Neutrophil (primary cell): ENCODE data around the gene TAF15.

ENCODE experiments used
- H3K27ac ChIP-seq: fragments of 200-600 bp; sonication (generic); 2 replicates; pipeline ENCODE4 v1.5.1; 2016; ENCODE audit warnings: mild to moderate bottlenecking, moderate library complexity
- H3K27me3 ChIP-seq: fragments of 200-600 bp; sonication (generic); 2 replicates; pipeline ENCODE4 v1.6.0; 2016; ENCODE audit warnings: mild to moderate bottlenecking
- H3K36me3 ChIP-seq: fragments of 200-600 bp; sonication (generic); 2 replicates; pipeline ENCODE4 v1.5.1; 2017
- H3K4me1 ChIP-seq, 2 experiments: fragments of 200-600 bp in 1 of 2; sonication (generic) in 1 of 2; 1 replicate in 1 of 2; 2 replicates in 1 of 2; pipeline versions ENCODE4 v1.5.1 to v1.6.1; 2013 to 2016; ENCODE audit warnings: low read depth in 1 of 2, low read length in 1 of 2, mild to moderate bottlenecking in 1 of 2, moderate library complexity in 1 of 2; ENCODE audit not compliant: control insufficient read depth in 1 of 2, insufficient read depth in 1 of 2
- H3K4me3 ChIP-seq, 2 experiments: fragments of 200-600 bp in 1 of 2; sonication (generic) in 1 of 2; 1 replicate in 1 of 2; 2 replicates in 1 of 2; pipeline ENCODE4 v1.5.1; 2013 to 2016; ENCODE audit warnings: low read depth in 1 of 2, low read length in 1 of 2, mild to moderate bottlenecking in 1 of 2, moderate library complexity in 1 of 2
- H3K9me3 ChIP-seq: fragments of 200-600 bp; sonication (generic); 2 replicates; pipeline ENCODE4 v1.5.1; 2016
- TF ChIP-seq, protein P1 (sequence below): fragments of 200-600 bp; sonication (generic); IDR thresholded peaks from 2 replicates; pipeline ENCODE4 v1.5.1; 2016; ENCODE audit warnings: antibody characterized with exemption

Gene TAF15

DNA sequence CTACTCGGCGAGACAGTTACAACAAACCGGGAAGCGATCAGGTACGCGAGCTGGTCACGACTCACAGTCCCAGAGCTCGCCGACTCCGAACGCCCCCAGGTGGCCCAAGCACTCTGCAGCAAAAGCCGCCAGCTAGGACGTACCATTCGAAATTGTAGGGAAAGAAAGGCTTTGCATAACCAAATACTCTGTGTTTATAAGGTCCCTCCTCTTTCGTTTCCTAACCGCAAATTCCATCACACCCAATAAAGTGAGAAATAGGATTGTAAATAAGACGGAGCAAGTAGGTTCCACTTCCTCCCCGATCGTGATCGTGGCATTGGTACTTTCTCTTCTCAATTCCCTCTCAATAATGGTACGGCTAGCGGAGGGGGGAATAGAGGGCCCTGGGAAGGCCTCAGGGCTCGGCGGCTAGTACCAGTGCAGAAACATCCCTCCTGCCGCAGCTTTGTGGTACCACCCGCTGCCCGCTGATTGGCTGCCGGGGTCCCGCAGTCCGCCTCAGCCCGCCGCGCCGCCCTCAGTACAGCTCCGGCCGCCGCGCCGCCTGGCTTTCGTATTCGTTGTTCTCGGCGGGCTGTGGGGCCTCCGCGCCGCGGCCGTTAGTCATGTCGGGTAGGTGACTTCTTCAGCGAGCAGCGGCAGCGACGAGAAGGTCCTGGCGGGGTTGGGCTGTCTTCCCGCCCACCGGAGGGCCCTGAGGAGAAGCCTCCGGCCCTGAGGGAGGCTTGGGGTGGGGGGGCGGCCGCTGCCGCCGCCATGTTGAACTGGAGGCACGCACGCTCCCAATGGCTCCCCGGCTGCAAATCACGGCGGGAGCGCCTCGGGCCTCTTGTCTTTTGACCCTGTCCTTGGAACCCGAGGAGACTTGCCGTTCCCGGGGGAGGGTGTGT, at the start of gene TAF15:
Gene TAF15, plus strand, starts transcription at position 523 of the 893 bp plus-strand sequence. Its CDS starts 86 bp downstream, at position 609.
- TF ChIP-seq, protein P1, sequence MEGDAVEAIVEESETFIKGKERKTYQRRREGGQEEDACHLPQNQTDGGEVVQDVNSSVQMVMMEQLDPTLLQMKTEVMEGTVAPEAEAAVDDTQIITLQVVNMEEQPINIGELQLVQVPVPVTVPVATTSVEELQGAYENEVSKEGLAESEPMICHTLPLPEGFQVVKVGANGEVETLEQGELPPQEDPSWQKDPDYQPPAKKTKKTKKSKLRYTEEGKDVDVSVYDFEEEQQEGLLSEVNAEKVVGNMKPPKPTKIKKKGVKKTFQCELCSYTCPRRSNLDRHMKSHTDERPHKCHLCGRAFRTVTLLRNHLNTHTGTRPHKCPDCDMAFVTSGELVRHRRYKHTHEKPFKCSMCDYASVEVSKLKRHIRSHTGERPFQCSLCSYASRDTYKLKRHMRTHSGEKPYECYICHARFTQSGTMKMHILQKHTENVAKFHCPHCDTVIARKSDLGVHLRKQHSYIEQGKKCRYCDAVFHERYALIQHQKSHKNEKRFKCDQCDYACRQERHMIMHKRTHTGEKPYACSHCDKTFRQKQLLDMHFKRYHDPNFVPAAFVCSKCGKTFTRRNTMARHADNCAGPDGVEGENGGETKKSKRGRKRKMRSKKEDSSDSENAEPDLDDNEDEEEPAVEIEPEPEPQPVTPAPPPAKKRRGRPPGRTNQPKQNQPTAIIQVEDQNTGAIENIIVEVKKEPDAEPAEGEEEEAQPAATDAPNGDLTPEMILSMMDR: peak; percentile 66
- no peaks in the 10 kb centered on the region for H3K36me3 ChIP-seq
- no peaks in the 10 kb centered on the region for H3K9me3 ChIP-seq
- peaks cover 34 to 37% of the 10 kb centered on the region in 2 experiments for H3K4me1 ChIP-seq
- H3K27ac ChIP-seq: peak within 1 kb of the TSS; percentile 94
- H3K4me3 ChIP-seq: peak within 1 kb of the TSS; percentile 65 to 92
- no peaks in the 10 kb centered on the region for H3K27me3 ChIP-seq

DNA sequence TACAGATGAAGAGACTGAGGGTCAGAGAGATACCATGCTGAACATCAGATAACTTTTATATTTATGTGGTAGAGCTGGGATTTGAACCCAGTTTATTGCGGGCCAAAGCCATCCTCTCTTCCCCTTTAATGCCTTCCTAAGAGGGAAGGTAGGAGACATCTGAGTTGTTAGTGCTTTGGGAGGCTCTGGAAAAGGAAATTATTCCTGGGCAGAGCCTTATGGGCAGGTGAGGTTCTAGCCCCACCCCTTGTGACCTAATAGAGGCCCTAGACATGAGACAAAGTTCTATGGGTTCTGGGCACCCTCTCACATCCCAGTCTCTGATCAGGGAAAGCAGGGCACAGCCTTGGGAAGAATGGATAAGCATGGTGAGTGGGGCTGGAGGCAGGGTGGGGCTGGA, 48.7 kb upstream of the TAF15 start, which contains the start of gene C17orf50:
Gene C17orf50, plus strand, starts transcription at position 301 of the 400 bp plus-strand sequence. Its CDS starts 55 bp downstream, at position 356.
- no peak within 1 kb of the TSS for H3K27ac ChIP-seq
- no peaks in the 10 kb centered on the region for H3K36me3 ChIP-seq
- peaks cover 8 to 10% of the 10 kb centered on the region in 2 experiments for H3K4me1 ChIP-seq
- H3K27me3 ChIP-seq: peaks cover 29% of the 10 kb centered on the region
- TF ChIP-seq, protein P1: no peak
- H3K9me3 ChIP-seq: no peaks in the 10 kb centered on the region
- no peak within 1 kb of the TSS for H3K4me3 ChIP-seq

DNA sequence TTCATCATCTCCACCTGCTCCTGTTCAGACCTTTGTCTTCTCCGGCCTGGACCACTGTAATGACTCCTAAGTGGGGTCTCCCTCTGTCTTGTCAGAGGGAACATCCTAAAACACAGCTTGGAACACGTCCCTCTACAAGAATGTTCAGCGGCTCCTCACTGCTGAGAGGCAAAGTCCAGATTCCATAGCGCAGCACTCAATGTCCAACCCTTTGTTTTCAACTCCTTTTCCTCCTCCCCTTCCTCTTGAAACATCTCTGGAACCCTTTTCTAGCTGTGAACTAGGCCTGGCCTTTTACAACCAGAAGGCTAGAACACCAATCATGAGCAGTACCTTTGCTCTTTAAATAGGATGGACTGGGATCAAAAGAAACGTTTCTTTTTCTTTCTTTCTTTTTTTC, 47.7 kb upstream of the TAF15 start:
- peaks cover 8 to 10% of the 10 kb centered on the region in 2 experiments for H3K4me1 ChIP-seq
- H3K27ac ChIP-seq: no peak overlapping the region
- no peaks in the 10 kb centered on the region for H3K36me3 ChIP-seq
- no peaks in the 10 kb centered on the region for H3K9me3 ChIP-seq
- H3K4me3 ChIP-seq: no peak overlapping the region
- H3K27me3 ChIP-seq: peaks cover 39% of the 10 kb centered on the region
- TF ChIP-seq, protein P1: no peak

DNA sequence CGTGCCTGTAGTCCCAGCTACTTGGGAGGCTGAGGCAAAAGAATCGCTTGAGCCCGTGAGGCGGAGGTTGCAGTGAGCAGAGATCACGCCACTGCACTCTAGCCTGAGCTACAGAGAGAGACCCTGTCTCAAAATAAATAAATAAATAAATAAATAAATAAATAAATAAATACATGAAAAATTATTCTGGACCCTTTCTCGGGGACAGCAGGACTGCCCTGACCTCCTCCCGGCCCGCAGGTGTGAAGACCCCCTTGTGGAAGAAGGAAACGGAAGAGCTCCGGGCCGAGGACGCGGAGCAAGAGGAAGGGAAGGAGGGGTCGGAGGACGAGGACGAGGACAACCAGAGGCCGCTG, 45.5 kb upstream of the TAF15 start:
- Histone ChIP-seq H3K36me3 (no peaks in the 10 kb centered on the region), H3K27ac (no peak overlapping the region), H3K4me3 (peak overlapping the region in 1 of 2 experiments; percentile 67), H3K27me3 (peaks cover 41% of the 10 kb centered on the region), H3K4me1 (peaks cover 8 to 10% of the 10 kb centered on the region in 2 experiments), H3K9me3 (no peaks in the 10 kb centered on the region)
- TF ChIP-seq, protein P1: no peak

DNA sequence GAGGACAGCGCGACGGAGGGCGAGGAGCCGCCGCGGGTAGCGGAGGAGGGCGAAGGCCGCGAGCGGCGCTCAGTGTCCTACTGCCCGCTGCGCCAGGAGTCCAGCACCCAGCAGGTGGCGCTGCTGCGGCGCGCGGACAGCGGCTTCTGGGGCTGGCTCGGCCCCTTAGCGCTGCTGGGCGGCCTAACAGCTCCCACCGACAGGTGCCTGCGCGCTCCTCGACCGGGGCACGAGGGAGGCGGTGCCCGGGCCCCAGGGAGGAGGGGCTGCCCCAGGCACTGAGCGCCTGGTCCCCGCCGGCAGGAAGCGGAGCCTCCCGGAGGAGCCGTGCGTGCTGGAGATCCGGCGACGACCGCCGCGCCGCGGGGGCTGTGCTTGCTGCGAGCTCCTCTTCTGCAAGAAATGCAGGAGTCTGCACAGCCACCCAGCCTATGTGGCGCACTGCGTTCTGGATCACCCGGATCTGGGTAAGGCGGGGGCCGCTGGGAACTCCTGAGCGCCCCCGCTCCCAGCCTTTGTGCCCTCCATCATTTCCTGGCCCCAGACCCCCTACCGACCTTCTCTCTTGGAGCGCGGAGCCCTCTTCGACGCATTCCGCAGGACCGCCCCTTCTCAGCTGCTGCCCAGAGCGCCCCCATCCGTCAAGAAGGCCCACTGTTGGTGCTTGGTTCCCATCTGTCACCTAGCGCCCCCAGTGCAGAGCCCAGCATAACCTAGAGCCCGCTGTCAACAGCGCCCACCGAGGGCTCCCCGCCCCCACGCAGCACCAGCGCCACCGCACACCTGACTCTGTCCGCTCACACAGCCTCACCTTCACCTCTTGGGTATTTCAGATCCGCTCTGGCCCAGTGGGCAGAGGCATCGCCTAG, 44.9 kb upstream of the TAF15 start:
- H3K27me3 ChIP-seq: peaks cover 41% of the 10 kb centered on the region
- H3K36me3 ChIP-seq: no peaks in the 10 kb centered on the region
- no peak overlapping the region for H3K27ac ChIP-seq
- H3K4me3 ChIP-seq: peak overlapping the region; percentile 48 to 67
- TF ChIP-seq, protein P1: peak; percentile 83
- peaks cover 8 to 10% of the 10 kb centered on the region in 2 experiments for H3K4me1 ChIP-seq
- H3K9me3 ChIP-seq: no peaks in the 10 kb centered on the region
